ENCODE data around the gene RRM1. TPM values are rescaled to one million over a fixed set of nuclear protein-coding genes. Genes with fewer than 3 reads are reported as not detected.

The RRM1 gene
- total and polyA plus RNA-seq, 2 of the 13 experiments (the other 11 are each of a cell fraction or from before 2014, with no cell fraction given): 17.3 to 108 TPM

GRCh38 chr11:4154503-4154902 is 59.9 kb downstream of the RRM1 start:
- intact Hi-C loops (cut with micrococcal nuclease; ENCODE audit: unreplicated experiment): no loop called here
- CTCF ChIA-PET (ENCODE audit: low intra/inter-chr PET ratio, low total read pairs): no interaction called here
- TF ChIP-seq RXRB (CRISPR knock-in tag; IDR thresholded peaks at IDR 0.05; ENCODE audit: borderline replicate concordance) (no peak), ZNF33B (CRISPR knock-in tag; IDR thresholded peaks at IDR 0.05) (no peak), DR1 (CRISPR knock-in tag; IDR thresholded peaks at IDR 0.05) (no peak), CREBL2 (CRISPR knock-in tag; IDR thresholded peaks at IDR 0.05; ENCODE audit: borderline replicate concordance) (no peak), MEIS1 (CRISPR knock-in tag; IDR thresholded peaks at IDR 0.05; ENCODE audit: borderline replicate concordance) (no peak), NFKB2 (CRISPR knock-in tag; IDR thresholded peaks at IDR 0.05; ENCODE audit: borderline replicate concordance) (no peak), NPAS2 (CRISPR knock-in tag; IDR thresholded peaks at IDR 0.05; ENCODE audit: borderline replicate concordance) (no peak), RBFOX2 (IDR thresholded peaks at IDR 0.05; ENCODE audit: low read depth, low read length) (no peak), SNAPC2 (CRISPR knock-in tag; IDR thresholded peaks at IDR 0.05) (no peak), ZBTB39 (CRISPR knock-in tag; IDR thresholded peaks at IDR 0.05) (no peak), AFF4 (CRISPR knock-in tag; IDR thresholded peaks at IDR 0.05) (no peak), ZBTB49 (CRISPR knock-in tag; IDR thresholded peaks at IDR 0.05; ENCODE audit: borderline replicate concordance) (no peak), E2F1 (CRISPR knock-in tag; IDR thresholded peaks at IDR 0.05) (no peak)

More at GRCh38 chr11:4154503-4154902, 59.9 kb downstream of the RRM1 start:
- H2AFZ ChIP-seq (ENCODE audit: low read length): no peak overlapping the region
- no peak overlapping the region for H3K9ac ChIP-seq (ENCODE audit: insufficient read depth, low read depth, low read length)
- no peak overlapping the region for H3K4me3 ChIP-seq (replicated peaks in 1 of 3; ENCODE audit: insufficient read depth in 1 of 3, low read depth in 2 of 3, low read length in 3 of 3)
- BruUV-seq (replicated peaks): no TSS peak
- H3K27ac ChIP-seq (ENCODE audit: extremely low read length, insufficient read depth, low read length): no peak overlapping the region
- H3K79me2 ChIP-seq (ENCODE audit: insufficient read depth, low read length): no peaks in the 10 kb centered on the region
- POLR2A ChIA-PET: no interaction called here
- no peak overlapping the region for H3K4me2 ChIP-seq (ENCODE audit: low read depth, low read length)
- no peak for FAIRE-seq
- no peaks in the 10 kb centered on the region for H3K9me3 ChIP-seq (ENCODE audit: low read length)
- no peaks in the 10 kb centered on the region for H3K36me3 ChIP-seq (replicated peaks in 1 of 2; ENCODE audit: control insufficient read depth in 1 of 2, insufficient read depth in 2 of 2, low read length in 2 of 2)
- no peaks in the 10 kb centered on the region for H4K20me1 ChIP-seq (ENCODE audit: insufficient read depth, low read length)
- H3K27me3 ChIP-seq (ENCODE audit: control insufficient read depth in 1 of 2, insufficient read depth in 2 of 2, low read length in 2 of 2): peaks cover 0 to 4% of the 10 kb centered on the region in 2 experiments; a peak in 1 of 5 replicates
- ATAC-seq: no peak
- DNase-seq (ENCODE audit: low spot score): no peak
- no peaks in the 10 kb centered on the region for H3K4me1 ChIP-seq (ENCODE audit: insufficient read depth, low read length)
- in situ Hi-C loops (cut with HindIII; ENCODE audit: extremely low pct_ligation_motif_present, low pct_unique_long_range_greater_than_20kb): no loop called here

All from HepG2 (cell line).